H1 (cell line): ENCODE results near the gene ZNF808.
"Not testable (repeated sequence)": the region's sequence is repeated elsewhere in the genome, so short reads cannot be mapped to it uniquely, and the experiment has no call there.

ENCODE experiments used
- BRCA1 ChIP-seq: IDR thresholded peaks from 2 replicates; pipeline ENCODE4 v1.6.1; 2012; ENCODE audit warnings: low read depth, low read length, improper control_type of control experiment
- EZH2 ChIP-seq: fragments of 200-600 bp; sonication (generic); IDR thresholded peaks from 2 replicates; pipeline ENCODE4 v1.7.1; 2012; ENCODE audit warnings: low read depth, mild to moderate bottlenecking, moderate library complexity, low read length, inconsistent platforms; ENCODE audit not compliant: severe bottlenecking
- KDM1A ChIP-seq: fragments of 200-600, 300-600 bp; sonication (generic); IDR thresholded peaks from 2 replicates; pipeline ENCODE4 v1.7.1; 2016; ENCODE audit warnings: mild to moderate bottlenecking, low read length, borderline replicate concordance
- POLR2AphosphoS5 ChIP-seq: IDR thresholded peaks from 2 replicates; pipeline ENCODE4 v1.6.1; 2011; ENCODE audit warnings: low read depth, low read length
- SP1 ChIP-seq: IDR thresholded peaks from 2 replicates; pipeline ENCODE4 v1.6.1; 2011; ENCODE audit warnings: low read depth, low read length
- TF ChIP-seq, protein P1 (sequence below): IDR thresholded peaks from 2 replicates; pipeline ENCODE4 v1.6.1; 2012; ENCODE audit warnings: low read length, inconsistent platforms
- TF ChIP-seq, protein P2 (sequence below), 3 experiments: IDR thresholded peaks; 1 replicate in 2 of 3; 2 replicates in 1 of 3; pipeline versions ENCODE4 v1.5.1 to v1.6.1; 2011; ENCODE audit warnings: low read length in 3 of 3, mild to moderate bottlenecking in 3 of 3, inconsistent platforms in 2 of 3, low read depth in 1 of 3, moderate library complexity in 1 of 3; ENCODE audit not compliant: insufficient read depth in 1 of 3; ENCODE audit errors: control extremely low read depth in 1 of 3

DNA sequence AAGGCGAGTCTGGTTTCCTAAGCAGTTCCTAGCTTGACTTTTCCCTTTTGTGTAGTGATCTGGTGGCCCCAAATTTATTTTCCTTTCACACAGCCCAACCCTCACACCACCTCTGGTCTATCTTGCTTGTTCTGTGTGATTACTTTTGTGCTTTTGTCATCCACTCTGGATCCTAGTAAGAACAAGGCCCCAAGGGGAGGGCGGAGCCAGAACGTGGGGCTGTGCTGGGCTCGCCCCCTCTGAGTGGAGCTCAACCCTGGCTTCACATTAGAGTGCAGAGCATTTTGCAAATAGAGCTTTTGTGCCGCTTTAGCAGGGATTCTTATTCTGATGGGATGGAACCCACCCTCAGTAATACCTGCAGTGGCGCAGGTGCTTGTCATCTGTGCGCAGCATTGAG is 42.4 kb upstream of the ZNF808 start:
- TF ChIP-seq, protein P1, sequence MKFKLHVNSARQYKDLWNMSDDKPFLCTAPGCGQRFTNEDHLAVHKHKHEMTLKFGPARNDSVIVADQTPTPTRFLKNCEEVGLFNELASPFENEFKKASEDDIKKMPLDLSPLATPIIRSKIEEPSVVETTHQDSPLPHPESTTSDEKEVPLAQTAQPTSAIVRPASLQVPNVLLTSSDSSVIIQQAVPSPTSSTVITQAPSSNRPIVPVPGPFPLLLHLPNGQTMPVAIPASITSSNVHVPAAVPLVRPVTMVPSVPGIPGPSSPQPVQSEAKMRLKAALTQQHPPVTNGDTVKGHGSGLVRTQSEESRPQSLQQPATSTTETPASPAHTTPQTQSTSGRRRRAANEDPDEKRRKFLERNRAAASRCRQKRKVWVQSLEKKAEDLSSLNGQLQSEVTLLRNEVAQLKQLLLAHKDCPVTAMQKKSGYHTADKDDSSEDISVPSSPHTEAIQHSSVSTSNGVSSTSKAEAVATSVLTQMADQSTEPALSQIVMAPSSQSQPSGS: not testable (repeated sequence)
- TF ChIP-seq SP1, POLR2AphosphoS5, EZH2, BRCA1, KDM1A: not testable (repeated sequence)
- TF ChIP-seq, protein P2, sequence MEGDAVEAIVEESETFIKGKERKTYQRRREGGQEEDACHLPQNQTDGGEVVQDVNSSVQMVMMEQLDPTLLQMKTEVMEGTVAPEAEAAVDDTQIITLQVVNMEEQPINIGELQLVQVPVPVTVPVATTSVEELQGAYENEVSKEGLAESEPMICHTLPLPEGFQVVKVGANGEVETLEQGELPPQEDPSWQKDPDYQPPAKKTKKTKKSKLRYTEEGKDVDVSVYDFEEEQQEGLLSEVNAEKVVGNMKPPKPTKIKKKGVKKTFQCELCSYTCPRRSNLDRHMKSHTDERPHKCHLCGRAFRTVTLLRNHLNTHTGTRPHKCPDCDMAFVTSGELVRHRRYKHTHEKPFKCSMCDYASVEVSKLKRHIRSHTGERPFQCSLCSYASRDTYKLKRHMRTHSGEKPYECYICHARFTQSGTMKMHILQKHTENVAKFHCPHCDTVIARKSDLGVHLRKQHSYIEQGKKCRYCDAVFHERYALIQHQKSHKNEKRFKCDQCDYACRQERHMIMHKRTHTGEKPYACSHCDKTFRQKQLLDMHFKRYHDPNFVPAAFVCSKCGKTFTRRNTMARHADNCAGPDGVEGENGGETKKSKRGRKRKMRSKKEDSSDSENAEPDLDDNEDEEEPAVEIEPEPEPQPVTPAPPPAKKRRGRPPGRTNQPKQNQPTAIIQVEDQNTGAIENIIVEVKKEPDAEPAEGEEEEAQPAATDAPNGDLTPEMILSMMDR (IDR thresholded peaks at IDR 0.05; ENCODE audit: control extremely low read depth in 1 of 3, insufficient read depth in 1 of 3, low read depth in 1 of 3, low read length in 3 of 3): not testable (repeated sequence)
